ENCODE data around the gene ADGRD1. TPM values are rescaled to one million over a fixed set of nuclear protein-coding genes. Genes with fewer than 3 reads are reported as not detected.
A peak's percentile ranks its signal among the peaks of the same experiment; 100 is the strongest.

Gene ADGRD1
- total RNA-seq, 1 donor from 2014 or later: 108 TPM

DNA sequence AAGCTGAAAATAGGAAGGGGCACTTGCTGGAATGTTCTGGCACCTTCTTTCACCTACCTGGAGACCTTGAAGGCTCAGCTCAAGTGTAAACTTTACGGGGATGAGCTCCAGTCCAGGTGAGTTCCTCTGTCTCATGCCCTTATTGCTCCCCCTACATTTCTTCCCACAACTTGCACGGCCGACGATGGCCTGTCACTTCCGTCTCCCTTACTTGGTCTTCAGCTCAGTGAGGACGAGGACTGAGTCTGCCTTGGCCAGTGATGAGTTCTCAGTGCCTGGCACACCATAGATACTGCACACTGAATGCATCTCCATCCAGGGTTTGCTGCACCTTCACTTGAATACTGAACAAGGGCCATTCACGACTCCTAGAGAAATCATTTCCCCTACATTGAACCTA lies 21.4 kb downstream of the ADGRD1 start:
- Histone ChIP-seq H3K27me3 (ENCODE audit: low read depth) (no peaks in the 10 kb centered on the region), H3K9me3 (no peaks in the 10 kb centered on the region), H3K27ac (no peak overlapping the region), H3K4me3 (no peak overlapping the region), H3K4me1 (no peaks in the 10 kb centered on the region), H3K36me3 (peaks cover 56% of the 10 kb centered on the region)
- TF ChIP-seq, protein P1, sequence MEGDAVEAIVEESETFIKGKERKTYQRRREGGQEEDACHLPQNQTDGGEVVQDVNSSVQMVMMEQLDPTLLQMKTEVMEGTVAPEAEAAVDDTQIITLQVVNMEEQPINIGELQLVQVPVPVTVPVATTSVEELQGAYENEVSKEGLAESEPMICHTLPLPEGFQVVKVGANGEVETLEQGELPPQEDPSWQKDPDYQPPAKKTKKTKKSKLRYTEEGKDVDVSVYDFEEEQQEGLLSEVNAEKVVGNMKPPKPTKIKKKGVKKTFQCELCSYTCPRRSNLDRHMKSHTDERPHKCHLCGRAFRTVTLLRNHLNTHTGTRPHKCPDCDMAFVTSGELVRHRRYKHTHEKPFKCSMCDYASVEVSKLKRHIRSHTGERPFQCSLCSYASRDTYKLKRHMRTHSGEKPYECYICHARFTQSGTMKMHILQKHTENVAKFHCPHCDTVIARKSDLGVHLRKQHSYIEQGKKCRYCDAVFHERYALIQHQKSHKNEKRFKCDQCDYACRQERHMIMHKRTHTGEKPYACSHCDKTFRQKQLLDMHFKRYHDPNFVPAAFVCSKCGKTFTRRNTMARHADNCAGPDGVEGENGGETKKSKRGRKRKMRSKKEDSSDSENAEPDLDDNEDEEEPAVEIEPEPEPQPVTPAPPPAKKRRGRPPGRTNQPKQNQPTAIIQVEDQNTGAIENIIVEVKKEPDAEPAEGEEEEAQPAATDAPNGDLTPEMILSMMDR (IDR thresholded peaks at IDR 0.05): no peak
- DNase-seq: no peak
- no peak for ATAC-seq
- intact Hi-C loops (cut with DNase I): no loop called here

DNA sequence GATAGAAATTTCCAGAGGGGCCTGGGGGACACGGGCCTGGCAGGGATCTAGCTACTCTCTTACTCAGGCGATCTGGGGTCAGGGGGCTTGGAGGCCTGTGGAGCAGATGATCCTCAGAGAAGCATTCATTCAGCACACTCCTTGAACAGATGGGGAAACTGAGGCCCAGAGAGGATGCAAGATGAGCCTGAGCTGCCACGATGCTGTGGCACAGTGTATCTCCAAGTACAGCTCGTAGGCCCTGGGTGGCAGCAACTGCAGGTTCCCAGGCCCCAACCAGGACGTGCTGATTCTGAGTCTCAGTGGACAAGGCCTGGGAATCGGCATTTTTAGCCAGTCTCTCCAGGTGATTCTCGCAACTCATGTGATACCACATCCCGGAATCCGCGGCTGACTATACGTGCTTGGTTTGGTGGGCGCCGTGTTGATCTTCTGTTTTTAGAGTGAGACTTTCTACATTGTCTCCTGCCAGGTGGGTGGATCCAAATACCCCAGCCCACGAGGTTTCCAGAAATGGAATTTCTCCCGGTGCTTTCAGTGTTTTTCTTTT lies 22.5 kb downstream of the ADGRD1 start:
- intact Hi-C loops (cut with DNase I): no loop called here
- ATAC-seq: no peak
- Histone ChIP-seq H3K36me3 (peaks cover 54% of the 10 kb centered on the region), H3K4me1 (no peaks in the 10 kb centered on the region), H3K27ac (no peak overlapping the region), H3K27me3 (ENCODE audit: low read depth) (no peaks in the 10 kb centered on the region), H3K9me3 (no peaks in the 10 kb centered on the region), H3K4me3 (no peak overlapping the region)
- TF ChIP-seq, protein P1 (IDR thresholded peaks at IDR 0.05): no peak
- DNase-seq: no peak

DNA sequence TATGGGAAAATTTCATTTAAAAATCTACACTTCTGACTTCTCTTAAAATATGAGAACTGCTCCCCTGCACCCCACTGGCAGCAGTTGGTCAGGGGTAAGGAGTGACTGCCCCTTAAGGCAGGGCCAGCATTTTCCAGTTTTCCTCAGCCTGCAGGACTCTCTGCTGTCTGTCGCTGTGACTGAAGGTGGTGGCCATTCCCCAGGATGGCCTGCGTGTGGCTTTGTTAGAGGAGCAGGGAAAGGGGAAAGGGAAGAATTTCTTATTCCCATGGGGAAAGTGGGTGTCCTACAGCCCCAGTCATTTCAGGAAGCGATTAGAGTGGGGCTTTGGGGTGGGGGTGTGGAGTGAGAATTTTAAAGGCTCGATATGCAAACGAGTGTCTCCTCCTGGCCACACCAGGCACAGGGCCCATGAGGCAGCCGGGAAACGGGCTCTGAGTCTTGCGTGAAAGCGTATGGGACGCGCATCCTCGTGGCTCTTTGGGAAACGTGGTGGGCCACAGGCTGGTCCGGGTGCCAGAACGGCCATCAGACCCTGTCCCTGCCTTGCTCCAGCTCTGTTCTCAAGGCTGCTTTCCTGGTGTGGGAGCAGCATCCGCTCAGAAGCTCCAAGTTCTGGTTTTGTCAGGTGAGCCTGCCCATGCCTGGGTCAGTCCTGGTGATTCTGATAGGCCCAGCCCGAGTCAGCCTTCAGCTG lies 23.5 kb downstream of the ADGRD1 start:
- Histone ChIP-seq H3K4me3 (no peak overlapping the region), H3K9me3 (no peaks in the 10 kb centered on the region), H3K4me1 (peaks cover 9% of the 10 kb centered on the region), H3K36me3 (peaks cover 51% of the 10 kb centered on the region), H3K27me3 (ENCODE audit: low read depth) (no peaks in the 10 kb centered on the region), H3K27ac (no peak overlapping the region)
- TF ChIP-seq, protein P1 (IDR thresholded peaks at IDR 0.05): no peak
- ATAC-seq (no peak), DNase-seq (no peak)
- intact Hi-C loops (cut with DNase I): no loop called here

DNA sequence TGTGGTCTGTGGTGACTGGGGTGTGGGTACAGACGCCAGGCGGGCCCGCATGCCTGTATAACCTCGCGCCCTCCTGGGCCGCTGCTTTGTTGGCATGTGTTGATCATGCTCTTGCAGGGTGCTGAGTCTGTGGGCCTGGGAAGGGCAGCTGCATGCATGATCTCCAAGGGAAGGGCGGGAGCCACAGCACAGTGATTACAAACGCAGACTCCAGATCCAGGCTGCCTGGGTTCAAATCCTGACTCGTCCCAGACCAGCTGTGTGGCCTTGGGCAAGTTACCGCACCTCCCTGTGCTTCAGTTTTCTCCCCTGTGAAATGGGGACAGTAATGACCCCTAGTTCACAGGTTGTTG lies 24.0 kb downstream of the ADGRD1 start:
- ATAC-seq (peak in 1 of 2 donors; percentile 15), DNase-seq (no peak)
- no peak overlapping the region for H3K27ac ChIP-seq
- H3K36me3 ChIP-seq: peaks cover 49% of the 10 kb centered on the region
- TF ChIP-seq, protein P1 (IDR thresholded peaks at IDR 0.05): no peak
- H3K9me3 ChIP-seq: no peaks in the 10 kb centered on the region
- peaks cover 12% of the 10 kb centered on the region for H3K4me1 ChIP-seq
- H3K27me3 ChIP-seq (ENCODE audit: low read depth): no peaks in the 10 kb centered on the region
- no peak overlapping the region for H3K4me3 ChIP-seq
- intact Hi-C loops (cut with DNase I): no loop called here

DNA sequence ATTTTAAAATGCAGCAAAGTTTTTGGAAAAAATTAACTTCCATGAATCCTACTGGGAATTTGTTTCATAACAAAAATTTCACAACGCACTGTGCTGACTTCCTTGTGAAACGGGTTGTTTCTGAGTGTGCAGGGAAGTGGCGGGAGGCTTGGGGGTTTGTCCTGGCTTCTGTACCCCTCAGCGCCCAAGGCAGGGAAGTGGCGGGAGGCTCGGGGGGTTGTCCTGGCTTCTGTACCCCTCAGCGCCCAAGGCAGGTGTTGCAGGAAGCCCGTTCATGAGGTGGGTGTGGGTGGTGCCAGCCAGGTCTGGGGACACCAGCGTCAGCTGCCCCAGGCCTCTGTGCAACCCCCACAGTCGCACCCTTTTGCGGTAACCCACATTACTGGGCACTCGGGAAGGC lies 25.1 kb downstream of the ADGRD1 start:
- Histone ChIP-seq H3K4me1 (peaks cover 12% of the 10 kb centered on the region), H3K36me3 (peaks cover 38% of the 10 kb centered on the region), H3K27me3 (ENCODE audit: low read depth) (no peaks in the 10 kb centered on the region), H3K4me3 (no peak overlapping the region), H3K27ac (no peak overlapping the region), H3K9me3 (no peaks in the 10 kb centered on the region)
- ATAC-seq (peak in 1 of 2 donors; percentile 8), DNase-seq (no peak)
- intact Hi-C loops (cut with DNase I): no loop called here
- TF ChIP-seq, protein P1 (IDR thresholded peaks at IDR 0.05): no peak

Measured in lower lobe of right lung (tissue), 2 donors.